ENCODE results near the gene SH3RF2.
"Not testable (repeated sequence)": the region's sequence is repeated elsewhere in the genome, so short reads cannot be mapped to it uniquely, and the experiment has no call there.

SH3RF2 gene

DNA sequence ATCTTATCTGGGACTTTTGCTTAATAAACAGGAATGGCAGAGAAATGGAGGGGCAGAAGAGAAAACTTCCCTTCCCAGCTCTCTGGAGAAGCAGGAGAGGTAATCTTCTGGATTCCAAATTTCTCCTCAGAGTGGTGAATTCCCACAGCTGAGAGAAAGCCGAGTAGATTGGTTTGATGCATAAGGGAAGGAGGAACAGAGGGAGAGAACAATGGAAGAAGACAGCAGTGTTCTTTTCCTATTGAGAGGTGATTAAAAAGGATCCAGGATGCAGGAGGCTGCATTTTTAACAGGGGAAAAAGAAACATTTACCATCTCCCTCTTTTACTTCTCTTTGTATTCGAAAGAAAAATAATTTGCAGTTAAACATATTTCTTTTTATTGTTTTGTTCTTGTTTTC is 13.1 kb downstream of the SH3RF2 start:
- no peak for DNase-seq (ENCODE audit: low read depth in 2 of 2)

DNA sequence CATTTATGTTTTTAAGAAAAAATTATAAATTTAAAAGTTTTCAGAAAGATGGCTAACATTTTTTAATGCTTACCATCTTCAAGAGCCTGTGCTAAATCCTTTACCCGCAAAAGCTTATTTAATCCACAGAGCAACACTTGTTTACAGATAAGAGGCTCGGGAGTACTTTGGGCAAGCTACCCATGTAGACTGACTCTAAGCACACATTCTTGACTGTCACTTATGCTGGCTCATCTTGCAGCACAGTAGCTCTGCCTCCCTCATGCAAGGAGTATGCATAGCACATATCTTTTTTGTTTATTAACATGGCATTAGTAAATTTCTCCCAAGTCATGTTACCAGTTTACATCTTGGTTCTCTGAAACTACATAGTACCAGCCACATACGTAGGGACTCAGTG is 14.7 kb downstream of the SH3RF2 start:
- no peak for DNase-seq (ENCODE audit: low read depth in 2 of 2)

DNA sequence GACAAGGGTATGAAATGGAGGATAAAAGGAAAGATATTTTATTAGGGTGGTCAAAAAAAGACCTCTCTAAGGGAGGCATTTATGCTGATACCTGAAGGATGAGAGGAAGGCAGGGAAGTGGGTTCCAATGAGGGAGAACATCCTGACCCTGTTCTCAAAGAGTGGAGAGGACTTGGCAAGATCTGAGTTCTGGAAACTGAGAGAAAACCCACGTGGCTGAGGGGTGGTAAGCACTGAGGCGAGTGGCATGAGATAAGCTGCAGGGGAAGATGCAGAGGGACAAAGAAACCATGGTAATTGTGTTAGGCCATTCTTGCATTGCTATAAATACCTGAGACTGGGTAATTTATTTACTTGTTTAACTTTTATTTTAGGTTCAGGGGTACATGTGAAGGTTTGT is 16.8 kb downstream of the SH3RF2 start:
- DNase-seq (ENCODE audit: low read depth in 2 of 2) = no peak

DNA sequence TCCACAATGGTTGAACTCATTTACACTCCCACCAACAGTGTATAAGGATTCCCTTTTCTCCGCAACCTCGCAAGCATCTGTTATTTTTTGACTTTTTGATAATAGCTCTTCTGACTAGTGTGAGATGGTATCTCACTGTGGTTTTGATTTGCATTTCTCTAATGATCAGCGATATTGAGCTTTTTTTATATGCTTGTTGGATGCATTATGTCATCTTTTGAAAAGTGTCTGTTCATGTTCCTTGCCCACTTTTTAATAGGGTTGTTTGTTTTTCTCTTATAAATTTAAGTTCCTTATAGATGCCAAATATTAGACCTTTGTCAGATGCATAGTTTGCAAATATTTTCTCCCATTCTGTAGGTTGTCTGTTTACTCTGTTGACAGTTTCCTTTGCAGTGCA is 17.8 kb downstream of the SH3RF2 start:
- DNase-seq (ENCODE audit: low read depth in 2 of 2) = not testable (repeated sequence)

DNA sequence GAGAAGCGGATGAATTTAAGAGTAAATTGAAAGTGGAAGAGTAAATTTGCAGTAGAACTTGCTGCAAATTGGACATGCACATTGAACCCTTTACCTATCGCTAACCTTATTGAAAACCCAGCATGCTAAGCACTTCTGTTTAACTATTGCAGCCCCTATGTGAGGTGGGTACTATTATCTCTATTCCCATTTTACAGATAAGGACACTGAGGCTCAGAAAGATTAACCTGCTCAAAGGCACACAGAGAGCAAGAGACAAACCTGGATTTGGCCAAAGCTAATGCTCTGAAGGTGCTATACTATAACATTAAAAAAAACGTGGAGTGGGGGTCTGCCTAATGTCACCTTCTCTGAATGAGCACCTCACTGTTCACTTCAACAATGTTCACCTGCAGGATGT is 21.0 kb downstream of the SH3RF2 start:
- no peak for DNase-seq (ENCODE audit: low read depth in 2 of 2)

DNA sequence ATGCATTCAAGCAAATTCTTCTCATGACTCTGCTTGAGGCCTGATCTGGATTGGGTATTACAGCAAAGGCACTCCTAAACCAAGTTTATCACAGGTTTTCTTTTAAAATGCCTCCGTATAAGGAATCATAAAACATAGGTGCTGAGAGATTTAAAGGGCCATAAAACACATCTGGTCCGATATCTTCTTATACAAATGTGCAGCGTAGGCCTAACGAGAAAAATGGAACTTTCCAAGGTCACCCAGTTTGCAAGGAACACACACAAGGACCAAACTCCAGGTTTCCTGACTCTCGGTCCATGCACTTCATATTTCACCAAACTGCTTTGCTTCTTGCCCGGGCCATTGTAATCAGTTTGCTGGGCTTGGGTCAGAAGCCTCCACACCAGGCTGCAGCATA is 22.1 kb downstream of the SH3RF2 start:
- DNase-seq (ENCODE audit: low read depth in 2 of 2) = no peak

DNA sequence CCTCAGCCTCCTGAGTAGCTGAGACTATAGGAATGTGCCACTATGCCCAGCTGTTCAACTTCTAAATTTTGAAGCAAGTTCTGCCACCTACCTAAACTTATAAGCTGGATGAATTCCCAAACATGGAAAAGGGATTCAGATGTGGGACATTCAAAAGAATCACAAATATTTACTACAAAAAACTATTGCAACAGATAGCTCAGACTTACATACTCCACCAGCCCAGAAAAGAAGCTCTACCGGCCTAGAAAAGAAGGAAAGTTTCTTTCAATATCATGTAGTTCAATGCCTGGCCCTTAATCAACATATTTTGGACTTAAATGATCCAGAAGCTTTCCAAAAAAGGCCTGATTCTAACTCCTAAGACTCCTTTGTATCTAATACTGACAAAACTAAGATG is 23.8 kb downstream of the SH3RF2 start:
- no peak for DNase-seq (ENCODE audit: low read depth in 2 of 2)

DNA sequence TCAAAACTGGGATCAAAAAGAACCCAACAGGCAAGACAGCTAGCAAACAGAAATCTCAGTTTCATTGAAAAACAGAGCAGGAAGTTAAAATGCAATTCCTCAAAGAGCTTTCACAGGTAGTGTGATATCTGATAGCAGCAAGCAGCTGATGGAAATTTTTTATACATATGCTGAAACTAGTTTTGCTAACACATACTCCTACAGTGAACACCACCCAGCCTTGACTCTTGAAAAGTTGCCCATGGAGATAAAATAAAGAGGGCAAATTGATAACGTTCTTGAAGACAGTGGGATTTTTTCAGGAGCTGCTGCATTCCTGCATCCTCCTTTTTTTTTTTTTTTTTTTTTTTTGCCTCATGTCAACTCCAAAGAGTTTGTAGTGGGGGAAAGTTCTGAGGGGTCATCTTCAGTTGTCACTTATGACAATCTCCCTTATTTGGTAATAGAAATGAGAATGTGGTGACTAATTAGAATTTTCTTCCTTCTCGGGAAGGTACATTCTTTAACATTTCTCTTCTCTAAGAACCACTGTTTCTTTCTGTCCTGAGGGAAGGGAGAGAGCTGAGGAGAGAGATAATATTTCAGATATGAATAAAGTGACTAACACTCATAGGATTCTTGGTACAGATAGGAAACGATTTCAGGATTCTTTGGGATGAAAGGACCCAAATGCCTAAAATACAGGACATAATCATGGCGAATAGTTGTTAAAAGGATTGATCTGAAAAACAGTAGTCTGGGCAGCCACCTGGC is 24.6 kb downstream of the SH3RF2 start:
- no peak for DNase-seq (ENCODE audit: low read depth in 2 of 2)

DNA sequence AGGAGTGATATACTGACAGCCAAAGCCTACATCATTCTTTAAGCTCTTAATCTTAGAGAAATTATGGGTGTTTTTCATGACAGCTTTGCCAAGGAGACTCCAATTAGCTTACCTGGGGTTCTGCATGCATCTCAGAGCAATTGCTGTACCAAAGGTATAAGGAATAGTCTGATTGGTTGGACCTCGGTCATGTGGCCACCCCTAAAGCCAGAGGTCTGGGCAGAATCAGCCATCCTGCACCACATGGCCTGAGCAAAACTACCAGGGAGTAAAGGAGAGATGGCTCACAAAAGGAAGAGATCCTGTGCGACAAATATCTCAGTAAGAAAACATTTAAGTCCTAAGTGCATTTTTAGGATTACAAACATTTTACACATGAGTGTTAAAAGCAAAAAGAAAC is 25.6 kb downstream of the SH3RF2 start:
- no peak for DNase-seq (ENCODE audit: low read depth in 2 of 2)

DNA sequence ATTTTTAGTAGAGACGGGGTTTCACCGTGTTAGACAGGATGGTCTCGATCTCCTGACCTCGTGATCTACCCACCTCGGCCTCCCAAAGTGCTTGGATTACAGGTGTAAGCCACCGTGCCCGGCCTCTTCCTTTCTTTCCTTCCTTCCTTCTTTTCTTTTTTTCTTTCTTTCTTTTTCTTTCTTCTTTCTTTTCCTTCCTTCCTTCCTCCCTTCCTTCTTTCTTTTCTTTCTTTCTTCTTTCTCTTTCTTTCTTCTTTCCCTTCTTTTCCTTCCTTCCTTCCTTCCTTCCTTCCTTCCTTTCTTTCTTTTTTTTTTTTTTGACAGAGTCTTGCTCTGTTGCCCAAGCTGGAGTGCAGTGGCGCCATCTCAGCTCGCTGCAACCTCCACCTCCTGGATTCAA is 27.6 kb downstream of the SH3RF2 start:
- DNase-seq (ENCODE audit: low read depth in 2 of 2) = not testable (repeated sequence)

DNA sequence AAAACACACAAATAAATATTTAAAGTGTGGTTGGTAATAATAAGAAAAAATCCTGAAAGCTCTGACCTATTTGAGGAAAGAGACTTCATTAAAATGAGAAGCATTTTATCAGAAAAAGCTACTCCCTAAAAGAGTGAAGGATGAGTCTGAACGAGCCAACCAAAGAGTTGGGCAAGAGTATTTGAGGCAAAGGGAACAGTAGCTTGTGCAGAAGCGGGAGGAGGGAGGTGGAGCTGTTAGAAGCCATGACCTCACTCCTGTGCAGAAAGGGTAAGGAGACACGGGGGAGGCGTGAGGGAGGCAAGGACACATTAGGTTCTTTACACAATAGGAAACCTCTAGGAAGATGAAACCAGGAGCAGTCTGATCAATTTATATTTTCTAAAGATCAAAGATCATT is 29.4 kb downstream of the SH3RF2 start:
- no peak for DNase-seq (ENCODE audit: low read depth in 2 of 2)

DNA sequence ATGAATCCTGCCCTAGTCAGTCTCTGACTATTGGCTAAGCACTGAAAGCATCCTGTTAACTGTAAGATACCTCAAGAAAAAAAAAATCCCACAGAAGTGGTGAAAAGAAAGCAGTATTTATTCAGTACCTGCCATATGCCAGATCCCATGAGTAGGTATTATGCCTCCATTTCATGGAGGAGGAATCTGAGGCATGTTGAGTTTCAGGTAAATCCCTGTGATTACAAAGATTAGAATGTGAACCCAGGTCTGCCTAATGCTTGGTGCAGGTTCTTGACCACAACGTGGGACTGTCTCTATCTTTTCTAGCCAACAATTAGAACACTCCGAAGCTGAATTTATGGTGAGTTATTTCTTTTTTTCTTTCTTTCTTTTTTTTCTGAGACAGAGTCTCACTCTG is 30.9 kb downstream of the SH3RF2 start:
- DNase-seq (ENCODE audit: low read depth in 2 of 2) = no peak

DNA sequence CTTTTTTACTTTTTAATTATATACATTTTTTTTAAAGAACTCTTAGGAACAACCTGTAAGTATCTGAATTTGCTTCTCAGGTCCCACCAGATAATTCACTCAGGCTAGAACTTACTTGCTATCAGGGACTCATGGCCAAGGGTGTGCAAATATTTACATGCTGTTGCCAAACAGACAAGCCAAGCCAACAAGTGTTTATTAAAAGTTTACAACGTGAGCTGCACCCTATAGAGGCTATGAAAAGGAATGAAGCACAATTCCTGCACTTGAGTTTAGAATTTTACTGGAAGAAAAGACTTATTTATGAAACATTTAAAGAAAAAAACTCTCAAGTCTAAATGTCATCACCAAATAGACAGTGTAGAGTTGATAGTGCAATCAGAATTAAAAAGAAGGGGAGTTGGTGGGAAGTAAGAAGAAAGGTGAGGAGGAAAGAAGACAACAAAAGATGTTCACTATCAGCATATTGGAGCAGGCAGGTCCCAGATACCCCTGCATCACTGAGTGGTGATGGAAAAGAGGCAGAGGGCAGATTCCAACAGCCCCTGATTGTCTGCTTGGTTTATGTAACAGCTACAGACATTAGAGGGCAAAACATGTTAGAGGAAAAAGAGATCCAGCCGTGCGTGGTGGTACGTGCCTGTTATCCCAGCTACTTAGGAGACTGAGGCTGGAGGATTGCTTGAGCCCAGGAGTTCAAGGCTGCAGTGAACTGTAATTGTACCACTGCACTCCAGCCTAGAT is 32.8 kb downstream of the SH3RF2 start:
- no peak for DNase-seq (ENCODE audit: low read depth in 2 of 2)

DNA sequence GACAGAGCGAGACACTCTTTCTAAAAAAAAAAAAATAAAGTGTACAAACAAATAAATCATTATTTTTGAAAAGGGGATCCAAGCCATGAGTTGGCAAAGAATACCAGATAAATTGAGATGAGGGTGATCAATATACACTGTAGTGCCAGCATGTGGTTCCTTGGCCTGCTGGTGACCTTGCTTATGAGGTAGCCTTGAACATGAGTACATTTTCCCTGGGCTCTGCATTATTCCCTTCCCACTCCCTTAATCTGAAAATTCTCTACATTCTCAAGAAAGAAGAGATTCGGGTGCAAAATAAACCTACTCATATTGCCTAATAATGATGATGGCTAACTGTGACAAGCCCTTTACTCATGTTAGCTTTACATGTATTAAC is 33.3 kb downstream of the SH3RF2 start:
- DNase-seq (ENCODE audit: low read depth in 2 of 2) = no peak

DNA sequence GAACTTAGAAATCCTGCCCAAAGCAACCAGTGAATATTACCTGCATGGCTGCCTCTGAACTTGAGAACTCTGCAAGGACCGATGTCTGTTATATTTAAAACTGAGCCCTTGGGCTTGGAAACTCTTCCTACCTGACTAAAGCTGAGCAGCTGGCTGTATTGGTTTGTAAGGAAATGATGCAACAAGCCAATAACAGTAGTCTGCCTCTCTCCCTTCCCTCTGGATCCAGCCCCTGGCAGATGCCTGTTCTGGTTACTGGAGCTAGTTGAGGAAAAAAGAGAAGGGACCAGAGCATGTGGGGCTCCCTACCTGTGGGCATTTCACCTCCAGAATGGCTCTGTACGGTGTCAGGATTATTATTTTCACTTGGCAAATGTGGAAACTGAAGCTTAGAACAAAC is 34.7 kb downstream of the SH3RF2 start:
- no peak for DNase-seq (ENCODE audit: low read depth in 2 of 2)

DNA sequence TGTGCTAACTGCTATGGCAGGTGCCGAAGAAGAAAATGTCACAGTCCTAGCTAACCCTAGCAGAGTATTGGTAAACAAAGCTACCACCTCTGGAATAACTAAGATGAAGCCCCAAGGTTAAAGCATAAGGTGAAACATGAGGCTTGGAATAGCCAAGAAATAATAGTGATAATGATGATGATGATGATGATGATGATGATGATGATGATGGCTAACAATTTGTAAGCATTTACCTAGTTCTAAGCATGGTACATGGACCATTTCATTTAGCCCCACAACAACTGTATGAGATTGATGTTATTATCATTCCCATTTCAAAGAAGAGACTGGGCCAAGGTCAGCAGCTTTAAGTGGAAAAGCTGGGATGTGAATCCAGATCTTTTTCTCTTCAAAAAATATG is 35.3 kb downstream of the SH3RF2 start:
- no peak for DNase-seq (ENCODE audit: low read depth in 2 of 2)

DNA sequence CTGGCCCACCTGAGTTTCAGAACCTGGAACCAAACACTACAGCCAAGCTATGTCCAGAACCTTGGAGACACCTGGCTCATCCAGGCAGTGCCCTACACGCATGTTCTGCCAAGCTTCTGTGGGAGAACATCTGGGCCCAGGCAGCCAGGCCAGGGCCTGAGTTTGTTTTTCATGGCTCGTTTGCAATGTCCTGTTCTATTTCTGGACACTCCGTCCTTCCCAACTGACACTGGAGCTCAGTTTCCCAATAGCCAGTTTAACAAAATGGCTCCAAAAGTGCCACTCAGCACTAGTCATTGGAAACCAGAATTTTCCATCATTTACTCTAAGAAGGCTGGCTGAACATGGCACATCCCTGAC is 38.6 kb downstream of the SH3RF2 start:
- no peak for DNase-seq (ENCODE audit: low read depth in 2 of 2)

DNA sequence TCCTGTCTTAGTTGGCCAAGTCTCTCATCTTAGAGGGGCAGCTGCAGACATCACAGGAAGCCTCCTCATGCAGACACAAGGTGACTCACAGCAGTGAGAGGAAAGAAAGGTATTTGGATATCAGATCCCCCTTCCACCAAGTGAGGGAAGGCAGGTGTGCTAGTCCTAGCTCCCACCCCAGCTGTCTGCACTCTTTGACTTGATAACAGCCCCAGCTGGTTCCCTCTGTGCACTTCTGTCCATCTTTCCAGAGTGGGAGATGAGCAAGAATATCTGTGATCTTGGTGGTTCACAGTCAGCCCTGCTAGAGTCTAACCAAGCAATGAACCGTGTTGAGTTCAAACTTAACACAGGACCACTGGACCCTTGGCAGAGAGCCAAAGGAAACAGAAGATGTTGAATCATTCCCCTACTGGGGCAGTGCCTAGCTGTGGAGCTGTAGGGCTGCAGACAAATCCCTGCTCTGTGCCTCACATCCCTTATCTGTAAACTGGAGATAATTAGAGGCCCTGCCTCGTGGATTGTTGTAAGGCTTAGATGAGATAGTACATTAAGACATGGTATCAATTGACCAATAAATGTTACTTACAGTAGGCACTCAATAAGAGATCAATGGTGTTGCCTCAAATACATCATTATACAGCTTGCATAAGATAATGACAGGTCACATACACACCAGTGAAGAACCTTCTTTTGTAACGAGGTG is 39.1 kb downstream of the SH3RF2 start:
- no peak for DNase-seq (ENCODE audit: low read depth in 2 of 2)

DNA sequence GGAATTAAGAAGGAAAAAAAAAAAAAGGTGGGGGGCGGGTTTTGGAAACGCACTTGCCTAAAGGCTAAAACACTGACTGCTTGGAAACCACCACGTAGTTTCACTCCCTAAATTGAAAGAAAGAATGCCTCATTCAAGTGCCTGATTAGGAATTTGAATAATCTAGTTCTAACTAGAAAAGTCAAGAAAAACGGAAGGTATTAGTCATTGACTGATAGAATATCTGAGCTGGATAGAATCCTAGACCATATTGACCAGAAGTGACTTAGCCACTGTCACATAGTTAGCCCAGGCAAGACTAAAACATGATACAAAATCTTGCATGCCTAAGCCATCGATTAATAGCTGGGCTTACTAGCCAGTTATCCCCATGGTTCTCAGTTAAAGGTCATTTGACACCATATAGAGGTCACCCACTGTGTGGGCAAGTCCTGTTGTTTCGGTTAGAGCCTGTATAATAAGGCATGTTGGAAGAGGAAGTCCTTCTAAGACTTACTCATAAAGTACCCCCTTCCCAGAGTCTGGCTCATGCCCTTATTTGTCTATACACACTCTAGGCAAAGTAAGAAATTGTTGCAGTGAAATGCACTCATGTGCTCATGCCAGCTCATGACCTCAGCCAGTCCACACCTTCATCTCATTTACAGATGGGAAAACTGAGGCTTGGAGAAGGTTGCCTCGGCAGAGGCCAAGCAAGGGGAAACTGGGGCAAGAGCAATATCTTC is 40.2 kb downstream of the SH3RF2 start:
- no peak for DNase-seq (ENCODE audit: low read depth in 2 of 2)

DNA sequence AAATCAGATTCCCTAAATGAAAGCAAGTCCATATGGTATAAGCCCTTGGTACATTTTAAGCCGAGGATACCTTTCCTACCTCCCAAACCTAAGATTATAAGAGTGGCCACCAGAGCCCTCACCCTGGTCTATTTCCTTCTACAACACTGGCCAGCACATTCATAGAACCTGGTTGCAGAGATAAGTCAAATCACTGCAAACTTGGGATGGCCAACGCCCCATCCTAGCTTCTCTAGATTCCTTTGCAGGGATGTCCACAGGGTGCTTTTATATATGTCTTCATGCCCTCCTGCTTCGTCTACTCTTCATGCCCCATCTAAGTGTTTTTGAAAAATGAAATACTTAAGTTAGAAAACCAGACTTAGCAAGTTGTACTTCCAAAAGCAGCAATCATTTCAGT is 41.8 kb downstream of the SH3RF2 start:
- DNase-seq (ENCODE audit: low read depth in 2 of 2) = no peak

DNA sequence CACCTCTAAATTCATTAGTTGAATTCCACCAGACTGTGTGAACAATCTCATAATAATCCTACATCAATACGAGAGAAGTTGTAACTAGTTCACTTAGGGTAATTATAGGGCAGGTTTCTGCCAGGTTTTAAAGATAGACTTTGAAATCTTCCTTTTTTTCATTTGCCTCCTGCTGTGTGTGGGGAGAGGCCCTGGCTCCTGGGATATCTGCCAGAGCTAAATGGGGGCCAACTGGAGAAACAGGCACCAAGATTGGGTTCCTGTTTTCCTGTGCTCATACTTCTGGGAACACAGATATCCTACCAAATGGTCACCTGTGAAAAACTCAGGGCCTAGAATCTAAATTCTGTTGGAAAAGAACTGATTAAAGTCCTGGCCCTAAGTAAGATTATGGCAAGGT is 42.3 kb downstream of the SH3RF2 start:
- no peak for DNase-seq (ENCODE audit: low read depth in 2 of 2)

All from stimulated activated CD4-positive, alpha-beta T cell treated with anti-CD3 and anti-CD28 coated beads, Interleukin-1b, Interleukin-23, amount 100 ng/mL, for 1 hour (primary cell).